GM18511 (cell line): ENCODE data around the gene CREB5.
A peak's percentile ranks its signal among the peaks of the same experiment; 100 is the strongest.

ENCODE experiments used
- ATAC-seq: cut with Tn5 transposase; IDR thresholded peaks from one replicate; pipeline ENCODE4 v1.9.1; 2021; ENCODE audit warnings: mild to moderate bottlenecking, moderate library complexity; ENCODE audit not compliant: unreplicated experiment

The CREB5 gene

DNA sequence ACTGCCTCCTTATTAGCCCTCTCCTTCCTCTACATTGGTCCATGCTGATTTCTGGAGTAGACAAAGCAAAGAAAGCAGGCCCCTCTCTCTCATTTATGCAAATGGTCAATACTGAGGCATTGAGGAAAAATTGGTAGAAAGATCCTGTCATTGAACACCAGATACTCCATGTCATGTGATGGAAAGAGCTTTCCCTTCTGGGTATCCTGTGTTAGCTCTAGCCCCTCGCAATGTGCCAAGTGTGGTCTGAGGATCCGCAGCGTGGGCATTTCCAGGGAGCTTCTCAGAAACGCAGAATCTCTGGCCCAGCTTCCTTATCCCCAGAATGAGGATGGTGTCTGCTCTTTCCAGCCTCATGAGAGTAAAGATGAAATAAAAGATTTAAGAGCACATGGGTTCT, 159.1 kb downstream of the CREB5 start:
- no peak for ATAC-seq

- ATAC-seq, result peak; percentile 37
Measured at GRCh38 chr7:28572321-28573058, 160.2 kb downstream of the CREB5 start.

DNA sequence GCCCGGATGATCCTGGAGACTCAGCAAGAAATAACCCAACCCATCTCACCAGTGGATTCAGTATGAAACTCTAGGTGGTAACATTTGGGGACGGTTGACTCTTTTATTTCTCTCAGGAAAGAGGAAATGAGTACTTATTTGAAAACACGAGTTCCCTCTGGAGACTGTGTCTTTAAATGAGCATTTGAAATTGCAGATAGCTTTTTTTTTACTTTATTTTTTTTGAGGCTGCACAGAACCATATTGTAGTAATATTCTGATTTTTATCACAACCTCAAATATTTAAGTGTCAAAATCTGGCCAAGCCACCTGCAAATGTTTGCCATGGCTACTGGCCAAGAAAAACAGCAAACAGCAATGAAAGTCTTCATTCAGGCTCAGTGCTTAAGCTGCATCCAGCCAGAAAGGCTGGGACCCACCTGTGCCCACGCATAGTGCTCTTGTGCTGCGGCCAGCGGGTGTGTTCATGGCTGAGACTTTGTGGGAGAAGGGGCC, 160.8 kb downstream of the CREB5 start:
- peak; percentile 42 for ATAC-seq

- ATAC-seq, result peak; percentile 27
Measured at GRCh38 chr7:28573651-28574301, 161.5 kb downstream of the CREB5 start.

DNA sequence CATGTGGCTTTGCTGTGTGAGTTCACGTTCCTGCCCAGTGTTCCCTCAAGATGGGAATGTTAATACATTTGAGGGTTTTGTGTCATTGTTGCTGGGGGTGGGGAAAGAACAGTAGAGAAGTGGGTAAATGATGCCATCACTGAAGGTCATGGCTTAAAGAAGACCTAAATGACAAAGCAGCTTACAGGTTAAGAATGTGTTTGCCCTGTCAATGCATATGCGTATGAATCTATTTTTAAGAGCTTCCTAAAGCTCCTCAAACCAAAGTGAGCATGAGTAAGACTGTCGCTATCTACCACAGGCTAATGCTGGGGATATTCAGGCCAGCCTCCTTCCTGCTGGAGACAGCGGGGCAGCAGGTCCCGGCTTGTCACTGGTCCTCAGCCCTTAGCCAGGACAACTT, 162.9 kb downstream of the CREB5 start:
- ATAC-seq, result no peak

- no peak for ATAC-seq
Measured at GRCh38 chr7:28576656-28577055, 164.3 kb downstream of the CREB5 start.

- no peak for ATAC-seq
Measured at GRCh38 chr7:28579571-28579970, 167.3 kb downstream of the CREB5 start.

GRCh38 chr7:28580665-28581064, 168.3 kb downstream of the CREB5 start:
- no peak for ATAC-seq

- no peak for ATAC-seq
Measured at GRCh38 chr7:28581351-28581750, 169.0 kb downstream of the CREB5 start.

DNA sequence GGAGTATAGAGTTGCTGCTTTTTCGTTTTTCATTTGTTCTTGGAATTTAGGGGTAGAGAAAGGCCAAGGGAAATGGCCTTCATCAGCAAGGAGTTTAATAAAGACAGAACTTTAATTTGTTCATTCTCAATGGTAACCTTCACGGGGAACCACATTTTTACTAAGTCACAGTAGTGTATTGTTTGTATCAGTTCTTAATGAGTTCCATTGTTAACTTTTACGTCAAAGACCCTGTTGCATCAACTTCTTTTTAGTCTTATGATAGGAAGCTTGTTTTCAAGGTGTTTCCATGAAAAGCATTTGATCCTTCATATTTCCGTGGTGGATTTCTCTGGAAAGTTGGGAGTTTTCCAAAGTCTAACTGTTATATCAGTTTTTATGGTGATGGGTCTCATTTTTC, 169.9 kb downstream of the CREB5 start:
- ATAC-seq, result no peak

GRCh38 chr7:28584235-28584634, 171.9 kb downstream of the CREB5 start:
- ATAC-seq, result no peak

- ATAC-seq, result no peak
Measured at GRCh38 chr7:28586736-28587135, 174.4 kb downstream of the CREB5 start.

DNA sequence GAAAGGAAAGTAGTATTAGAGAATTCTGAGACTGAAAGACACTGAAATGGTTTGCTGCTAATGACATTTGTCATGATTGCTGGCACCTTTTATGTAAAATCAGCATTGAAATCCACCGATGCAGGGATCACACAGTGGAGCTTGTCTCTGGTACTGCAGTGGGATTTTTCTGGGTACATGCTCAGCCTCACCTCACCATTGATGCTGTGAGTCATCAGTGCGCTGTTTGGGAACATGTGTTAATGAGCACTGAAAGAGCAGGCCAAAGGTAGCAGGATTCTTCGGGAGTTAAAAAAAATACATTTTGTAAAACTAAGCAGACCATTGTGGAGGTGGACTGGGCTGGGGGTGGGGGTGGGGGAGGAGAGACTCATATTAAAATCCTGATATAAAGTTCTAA, 174.9 kb downstream of the CREB5 start:
- ATAC-seq, result no peak

GRCh38 chr7:28588602-28589001, 176.3 kb downstream of the CREB5 start:
- no peak for ATAC-seq

DNA sequence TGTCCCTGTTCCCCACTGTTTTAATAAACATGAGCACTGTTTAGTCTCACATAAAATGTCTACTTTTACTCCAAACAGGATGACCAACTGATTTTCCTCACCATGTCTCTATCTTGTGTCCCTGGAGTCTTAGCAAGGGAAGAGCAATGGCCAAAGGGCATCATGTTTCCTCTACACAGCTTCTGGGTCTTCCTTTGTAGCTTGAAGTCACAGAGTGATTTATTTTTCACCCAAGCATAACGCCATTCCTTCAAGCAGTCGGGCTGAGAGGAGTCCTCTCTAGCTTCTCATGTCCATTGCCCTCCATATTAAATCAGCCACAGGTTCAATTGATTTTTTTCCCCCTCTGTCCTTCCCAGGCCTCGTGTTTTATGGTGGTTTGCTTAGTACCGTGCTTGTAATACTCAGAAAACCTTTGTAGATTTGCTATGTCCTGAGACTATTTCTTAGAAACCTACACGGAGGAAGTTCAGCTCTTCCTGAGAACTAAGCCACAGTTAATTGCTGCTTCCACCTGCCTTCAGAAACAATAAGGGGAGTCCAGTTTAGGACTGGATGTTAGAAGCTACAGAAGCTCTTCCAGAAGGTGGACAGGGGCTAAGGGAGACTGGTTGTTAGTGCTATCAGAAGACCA, 178.8 kb downstream of the CREB5 start:
- ATAC-seq, result no peak

DNA sequence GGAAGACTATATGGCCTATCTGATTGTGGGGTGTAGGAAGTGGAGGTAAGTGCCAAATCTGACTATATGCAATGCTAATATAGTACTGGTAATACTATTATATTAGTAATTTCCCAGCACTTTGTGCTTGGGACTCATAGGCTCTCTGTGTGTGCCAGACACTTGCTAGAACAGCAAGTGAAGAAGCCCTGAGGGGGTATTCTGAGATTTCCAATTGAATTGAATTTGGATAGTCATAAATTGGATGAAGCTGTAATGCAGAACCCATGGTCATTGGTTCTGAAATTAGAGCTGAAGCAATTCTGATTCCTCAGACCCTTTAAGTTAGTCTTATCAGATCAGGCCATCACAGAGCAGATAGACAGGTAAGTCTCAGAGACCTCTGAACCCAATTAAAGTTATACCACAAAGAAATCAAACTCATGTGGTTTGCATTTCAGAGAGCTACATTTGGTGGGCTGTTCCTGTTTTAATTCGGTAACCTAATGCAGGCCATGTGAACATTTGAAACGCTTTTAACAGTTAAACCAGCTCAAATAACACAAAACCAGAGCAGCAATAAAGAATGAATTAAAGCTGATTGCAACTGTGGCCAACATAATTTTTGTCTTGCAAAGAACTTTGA, 179.5 kb downstream of the CREB5 start:
- no peak for ATAC-seq

GRCh38 chr7:28592861-28593260, 180.5 kb downstream of the CREB5 start:
- ATAC-seq, result no peak

GRCh38 chr7:28595076-28595475, 182.8 kb downstream of the CREB5 start:
- ATAC-seq, result no peak

DNA sequence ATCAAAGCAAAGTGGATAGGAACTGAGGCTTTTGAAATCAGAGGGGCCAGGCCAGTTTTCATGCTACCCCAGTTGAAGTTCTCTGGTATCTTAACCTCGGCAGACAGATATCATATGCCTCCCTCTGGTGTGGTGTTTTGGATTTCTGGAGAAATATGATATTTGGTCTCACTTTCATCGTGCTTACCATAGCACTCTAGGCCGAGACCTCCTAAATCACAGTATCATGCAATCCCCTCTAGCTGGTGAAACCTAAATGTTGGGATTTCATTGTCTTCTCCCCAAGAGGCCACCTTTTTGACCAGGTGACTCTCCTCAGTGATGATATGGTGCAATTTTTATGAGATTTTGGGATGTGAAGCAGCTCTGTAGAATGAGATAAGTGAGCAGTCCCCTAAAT, 183.5 kb downstream of the CREB5 start:
- ATAC-seq, result no peak

GRCh38 chr7:28596245-28596935, 184.1 kb downstream of the CREB5 start:
- ATAC-seq, result no peak

DNA sequence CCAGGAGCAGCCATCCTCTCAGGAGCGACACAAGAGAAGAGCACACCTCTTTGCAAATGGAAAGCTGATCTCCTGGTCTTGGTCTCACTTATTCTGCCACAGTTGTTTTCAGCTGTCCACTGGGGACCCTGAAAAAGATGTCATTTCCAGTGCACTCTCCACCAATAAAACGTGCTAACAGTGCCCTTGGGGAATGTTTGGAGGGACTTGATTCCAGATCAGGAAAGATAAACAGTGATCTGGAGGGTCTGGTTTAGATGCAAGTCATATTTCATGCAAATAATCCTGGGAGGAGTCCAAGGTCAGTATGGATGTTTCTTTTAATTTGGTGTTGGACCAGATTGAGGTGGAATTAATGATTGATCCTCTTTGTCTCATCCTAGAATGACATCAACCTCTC, 185.0 kb downstream of the CREB5 start:
- ATAC-seq, result no peak
